Stimulated activated CD8-positive, alpha-beta memory T cell treated with anti-CD3 and anti-CD28 coated beads, Interleukin-15, amount 100 ng/mL, for 4 hours (primary cell): ENCODE measurements around the gene CNN2.
A peak's percentile ranks its signal among the peaks of the same experiment; 100 is the strongest.

Source experiments
- DNase-seq, 2 donors: peaks; one replicate each; pipeline ENCODE4 v3.0.0-alpha.2; 2020; ENCODE audit warnings: low read depth in 2 of 2

CNN2 gene

GRCh38 chr19:1025960-1026782 lies at the start of gene CNN2:
TSS of gene CNN2 (plus strand) at chr19:1026608. CDS start at chr19:1026662, 54 bp downstream.
- no peak for DNase-seq

- DNase-seq = no peak
Measured at GRCh38 chr19:977058-977464, 49.3 kb upstream of the CNN2 start.

GRCh38 chr19:979318-979741 lies 47.1 kb upstream of the CNN2 start:
- DNase-seq = no peak

- no peak for DNase-seq
Measured at GRCh38 chr19:980133-980998, 46.0 kb upstream of the CNN2 start.

- peak; percentile 36 to 61 for DNase-seq
Measured at GRCh38 chr19:982567-983170, 43.7 kb upstream of the CNN2 start.

GRCh38 chr19:984165-984967 lies 42.0 kb upstream of the CNN2 start, which contains the start of gene WDR18:
TSS of gene WDR18 (plus strand) at chr19:984345. CDS start at chr19:984354, 9 bp downstream.
- peak; percentile 80 to 82 for DNase-seq

GRCh38 chr19:986083-986482 lies 40.3 kb upstream of the CNN2 start:
- no peak for DNase-seq

GRCh38 chr19:988081-988480 lies 38.3 kb upstream of the CNN2 start:
- no peak for DNase-seq

GRCh38 chr19:988510-988909 lies 37.9 kb upstream of the CNN2 start:
- no peak for DNase-seq

- DNase-seq = no peak
Measured at GRCh38 chr19:989381-990081, 36.9 kb upstream of the CNN2 start.

GRCh38 chr19:990119-990571 lies 36.3 kb upstream of the CNN2 start:
- DNase-seq = no peak

- no peak for DNase-seq
Measured at GRCh38 chr19:990746-991145, 35.7 kb upstream of the CNN2 start.

- DNase-seq = peak in 1 of 2 donors; percentile 14
Measured at GRCh38 chr19:991174-991931, 35.1 kb upstream of the CNN2 start.

- no peak for DNase-seq
Measured at GRCh38 chr19:991932-992669, 34.3 kb upstream of the CNN2 start.

- DNase-seq = no peak
Measured at GRCh38 chr19:992670-993055, 33.7 kb upstream of the CNN2 start.

- DNase-seq = no peak
Measured at GRCh38 chr19:993361-993830, 33.0 kb upstream of the CNN2 start.

- DNase-seq = no peak
Measured at GRCh38 chr19:993831-994393, 32.5 kb upstream of the CNN2 start.

- no peak for DNase-seq
Measured at GRCh38 chr19:994516-994915, 31.9 kb upstream of the CNN2 start.
